ENCODE measurements around the gene KDM2A.
A peak's percentile ranks its signal among the peaks of the same experiment; 100 is the strongest.

The KDM2A gene

DNA sequence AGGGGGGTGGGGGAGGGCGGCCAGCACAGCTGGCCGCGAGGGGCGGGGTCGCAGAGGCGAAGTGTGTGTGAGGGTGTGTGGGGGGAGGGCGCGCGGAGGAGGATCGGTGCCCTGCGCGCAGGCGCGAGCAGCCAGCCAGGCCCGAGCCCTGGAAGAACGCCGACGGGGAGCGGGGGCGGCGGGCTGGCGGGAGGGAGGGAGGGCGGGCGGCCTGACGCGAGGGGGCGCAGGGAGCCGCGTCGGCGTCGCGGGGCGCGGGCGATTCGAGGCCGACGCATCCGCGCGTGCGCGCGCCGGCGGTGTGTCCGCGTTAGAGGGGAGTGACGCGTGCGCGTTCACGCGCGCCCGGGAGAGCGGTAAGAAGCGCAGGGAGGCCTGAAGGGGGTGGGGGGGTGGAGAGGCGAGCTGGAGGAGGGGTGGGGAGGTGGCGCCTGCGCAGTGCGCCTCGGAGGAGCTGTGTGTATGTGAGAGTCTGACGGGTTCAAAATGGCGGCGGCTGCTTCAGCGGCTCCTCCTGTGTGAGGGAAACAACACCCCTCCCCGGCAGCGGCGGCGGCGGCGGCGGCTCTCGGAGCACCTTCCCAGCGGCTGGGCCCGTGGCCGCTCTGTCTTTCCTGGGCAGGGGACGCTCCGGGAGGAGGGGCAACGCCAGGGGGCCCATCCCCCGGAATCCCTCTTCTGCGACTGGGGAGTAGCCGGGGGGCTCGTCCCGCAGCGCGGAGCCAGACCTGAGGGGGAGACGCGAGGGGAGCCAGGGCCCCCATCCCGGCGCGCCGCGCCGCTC is at the start of gene KDM2A:
Gene KDM2A, plus strand, starts transcription at position 463 of the 784 bp plus-strand sequence. CDS start 2,054 bp downstream, outside the sequence.
- peak; percentile 97 for DNase-seq (ENCODE audit: low read depth in 2 of 2)

DNA sequence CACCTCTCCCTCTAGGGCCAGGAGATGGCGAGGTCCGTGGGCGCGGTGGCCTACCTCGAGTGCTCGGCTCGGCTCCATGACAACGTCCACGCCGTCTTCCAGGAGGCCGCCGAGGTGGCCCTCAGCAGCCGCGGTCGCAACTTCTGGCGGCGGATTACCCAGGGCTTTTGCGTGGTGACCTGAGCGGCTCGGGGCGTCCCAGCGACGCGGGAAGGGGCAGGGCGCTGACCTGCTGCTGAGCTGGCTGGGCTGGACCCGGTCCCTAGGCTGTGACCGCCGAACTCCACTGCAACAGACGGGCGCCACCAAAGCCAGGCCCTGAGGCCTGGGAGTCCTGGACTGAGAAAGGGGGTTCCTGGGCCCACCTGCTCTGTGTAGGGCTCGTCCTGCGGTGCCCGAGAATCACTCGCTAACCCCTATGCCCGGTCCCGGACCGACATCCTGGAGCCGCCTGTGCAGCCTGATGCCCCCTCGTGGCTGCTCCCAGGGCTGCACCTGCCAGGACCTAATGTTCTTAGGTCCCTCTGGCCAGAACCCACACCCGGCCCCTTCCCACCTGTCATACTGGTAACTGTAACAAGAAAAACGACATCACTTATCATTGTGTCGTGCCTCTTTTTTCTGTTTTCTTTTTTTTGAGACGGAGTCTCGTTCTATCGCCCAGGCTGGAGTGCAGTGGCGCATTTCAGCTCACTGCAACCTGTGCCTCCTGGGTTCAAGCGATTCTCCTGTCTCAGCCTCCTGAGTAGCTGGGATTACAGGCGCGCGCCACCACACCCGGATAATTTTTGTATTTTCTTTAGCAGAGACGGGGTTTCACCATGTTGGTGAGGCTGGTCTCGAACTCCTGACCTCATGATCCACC is 47.4 kb upstream of the KDM2A start:
- DNase-seq (ENCODE audit: low read depth in 2 of 2): no peak

DNA sequence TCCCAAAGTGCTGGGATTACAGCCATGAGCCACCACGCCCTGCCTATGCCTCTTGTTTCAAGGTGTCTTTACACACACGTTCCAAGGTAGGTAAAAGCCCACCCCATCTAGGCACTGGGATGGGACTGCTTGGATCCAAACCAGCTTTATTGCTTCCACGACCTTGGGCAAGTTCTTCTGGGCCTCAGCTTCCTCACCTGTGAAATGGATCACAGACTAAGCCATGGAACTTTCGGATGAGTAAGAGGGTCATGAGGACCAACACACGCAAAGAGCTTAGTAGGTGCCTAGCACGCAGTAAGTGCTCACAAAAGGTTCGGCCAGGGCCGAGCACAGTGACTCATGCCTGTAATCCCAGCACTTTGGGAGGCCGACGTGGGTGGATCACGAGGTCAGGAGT is 46.8 kb upstream of the KDM2A start:
- DNase-seq (ENCODE audit: low read depth in 2 of 2): no peak

DNA sequence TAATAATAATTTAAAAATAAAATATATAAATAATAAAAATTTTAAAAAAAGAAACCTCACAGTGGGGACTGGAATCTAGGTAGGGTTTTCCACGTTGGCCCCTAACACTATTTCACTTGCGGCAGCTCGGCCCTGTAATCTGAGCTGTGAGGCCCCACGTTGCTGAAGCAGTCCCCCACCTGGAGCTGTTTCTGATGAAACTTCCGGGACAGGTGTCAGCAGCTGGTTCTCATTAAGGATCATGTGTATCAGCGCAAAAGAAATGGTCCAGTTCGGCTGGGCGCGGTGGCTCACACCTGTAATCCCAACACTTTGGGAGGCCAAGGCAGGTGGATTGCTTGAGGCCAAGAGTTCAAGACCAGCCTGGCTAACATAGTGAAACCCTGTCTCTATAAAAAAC is 45.2 kb upstream of the KDM2A start:
- DNase-seq (ENCODE audit: low read depth in 2 of 2): no peak

DNA sequence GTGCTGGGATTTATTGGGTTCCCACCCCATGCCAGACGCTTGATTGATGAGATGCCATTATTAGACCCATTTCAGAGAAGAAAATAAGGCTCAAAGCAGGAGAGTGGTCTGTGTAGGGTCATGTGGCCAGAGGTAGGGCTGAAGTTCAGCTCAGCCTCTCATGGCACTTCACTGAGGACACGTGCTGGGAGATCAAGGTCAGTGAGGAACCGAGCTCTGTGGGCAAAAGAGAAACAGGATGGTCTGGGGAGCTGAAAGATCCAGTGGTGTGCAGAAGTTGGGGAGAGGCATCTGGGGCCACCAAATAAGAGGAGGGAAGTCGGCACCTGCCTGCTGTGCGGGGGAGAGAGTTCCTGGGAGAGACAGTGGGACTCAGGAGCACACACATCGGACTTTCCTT is 42.9 kb upstream of the KDM2A start:
- no peak for DNase-seq (ENCODE audit: low read depth in 2 of 2)

DNA sequence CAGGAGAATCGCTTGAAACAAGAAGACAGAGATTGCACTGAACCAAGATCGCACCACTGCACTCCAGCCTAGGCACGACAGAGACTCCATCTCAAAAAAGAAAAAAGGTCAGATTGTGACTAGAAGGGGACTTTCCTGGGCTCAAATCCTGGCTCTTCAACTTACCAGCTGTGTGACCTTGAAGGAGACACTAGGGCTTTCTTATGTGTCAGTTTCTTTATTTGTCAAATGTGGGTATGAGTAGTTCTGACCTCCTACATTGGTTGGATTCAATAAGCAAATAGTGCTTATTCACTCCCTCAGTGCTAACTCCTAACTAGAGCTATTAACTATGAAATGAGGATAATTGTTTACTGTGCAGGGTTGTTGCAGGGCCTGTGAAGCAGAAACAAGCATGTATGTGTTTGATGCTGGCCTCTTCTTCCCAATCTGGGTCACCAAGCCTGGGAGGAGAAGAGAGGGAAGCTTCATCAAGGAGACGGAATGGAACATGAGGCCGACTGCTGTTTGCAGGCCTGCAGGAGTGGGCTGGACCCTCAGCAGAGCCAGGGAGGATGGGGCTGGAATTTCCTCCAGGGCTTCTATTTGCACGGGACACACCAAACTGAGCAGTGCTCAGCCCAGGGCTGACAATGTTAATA is 39.9 kb upstream of the KDM2A start:
- DNase-seq (ENCODE audit: low read depth in 2 of 2): no peak

DNA sequence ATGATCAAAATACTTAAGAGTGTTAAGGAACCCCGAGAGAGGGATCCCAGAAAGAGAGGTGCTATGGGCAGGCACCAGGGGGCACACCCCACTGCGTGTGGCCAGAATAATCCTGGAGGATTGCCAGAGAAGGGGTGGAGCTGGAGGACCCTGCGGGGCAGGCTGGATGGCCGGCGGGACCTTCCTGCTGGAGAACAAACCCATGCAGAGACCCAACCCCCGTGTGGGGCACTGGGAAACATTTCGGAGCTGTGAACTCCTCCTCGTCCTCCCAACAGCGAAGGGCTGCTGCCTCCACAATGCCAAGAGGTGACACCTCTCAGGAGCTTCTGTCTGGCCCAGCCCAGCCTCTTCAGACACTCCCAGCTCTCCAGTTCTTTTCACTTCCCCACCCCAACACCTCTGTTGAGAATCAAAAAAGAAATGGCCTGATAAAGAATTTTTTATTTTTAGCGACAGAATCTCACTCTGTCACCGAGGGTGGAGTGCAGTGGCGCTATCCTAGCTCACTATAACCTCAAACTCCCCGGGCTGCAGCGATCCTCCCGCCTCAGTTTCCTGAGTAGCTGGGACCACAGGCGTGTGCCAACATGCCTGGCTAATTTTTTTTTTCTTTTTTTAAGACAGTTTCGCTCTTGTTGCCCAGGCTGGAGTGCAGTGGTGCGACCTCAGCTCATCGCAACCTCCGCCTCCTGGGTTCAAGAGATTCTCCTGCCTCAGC is 36.8 kb upstream of the KDM2A start:
- DNase-seq (ENCODE audit: low read depth in 2 of 2): no peak

DNA sequence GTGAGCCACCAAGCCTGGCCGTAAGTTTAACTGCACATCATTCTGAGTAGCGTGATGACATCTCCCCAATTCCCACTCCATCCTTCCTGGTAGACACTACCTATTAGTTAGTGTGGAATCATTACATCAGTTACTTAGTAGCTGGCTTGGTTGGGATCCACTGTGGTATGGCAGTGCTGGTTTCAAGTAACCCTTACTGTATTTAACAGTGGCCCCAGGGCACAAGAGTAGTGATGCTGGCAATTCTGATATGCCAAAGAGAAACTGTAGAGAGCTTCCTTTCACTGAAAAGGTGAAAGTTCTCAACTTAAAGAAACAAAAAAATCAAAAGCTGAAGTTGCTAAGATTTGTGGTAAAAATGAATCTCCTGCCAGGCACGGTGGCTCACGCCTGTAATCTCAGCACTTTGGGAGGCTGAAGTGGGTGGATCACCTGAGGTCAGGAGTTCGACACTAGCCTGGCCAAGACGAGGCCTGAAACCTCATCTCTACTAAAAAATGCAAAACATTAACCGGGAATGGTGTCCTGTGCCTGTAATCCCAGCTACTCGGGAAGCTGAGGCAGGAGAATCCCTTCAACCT is 35.2 kb upstream of the KDM2A start:
- no peak for DNase-seq (ENCODE audit: low read depth in 2 of 2)

DNA sequence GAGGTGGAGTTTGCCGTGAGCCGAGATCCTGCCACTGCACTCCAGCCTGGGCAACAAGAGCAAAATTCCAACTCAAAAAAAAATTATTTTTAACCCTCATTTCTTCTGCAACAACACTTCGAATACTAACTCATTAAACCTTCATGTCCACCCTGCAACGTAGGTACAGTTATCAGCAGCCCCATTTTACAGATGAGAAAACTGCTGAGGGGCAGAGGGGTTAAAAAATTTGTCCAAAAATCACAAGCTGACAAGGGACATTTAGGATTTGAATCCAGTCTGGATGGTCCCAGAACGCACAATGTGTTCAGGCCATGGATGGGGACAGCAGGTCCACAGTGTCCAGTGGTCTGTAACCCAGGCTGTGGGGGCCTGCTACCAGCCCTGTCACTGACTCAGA is 33.4 kb upstream of the KDM2A start:
- no peak for DNase-seq (ENCODE audit: low read depth in 2 of 2)

DNA sequence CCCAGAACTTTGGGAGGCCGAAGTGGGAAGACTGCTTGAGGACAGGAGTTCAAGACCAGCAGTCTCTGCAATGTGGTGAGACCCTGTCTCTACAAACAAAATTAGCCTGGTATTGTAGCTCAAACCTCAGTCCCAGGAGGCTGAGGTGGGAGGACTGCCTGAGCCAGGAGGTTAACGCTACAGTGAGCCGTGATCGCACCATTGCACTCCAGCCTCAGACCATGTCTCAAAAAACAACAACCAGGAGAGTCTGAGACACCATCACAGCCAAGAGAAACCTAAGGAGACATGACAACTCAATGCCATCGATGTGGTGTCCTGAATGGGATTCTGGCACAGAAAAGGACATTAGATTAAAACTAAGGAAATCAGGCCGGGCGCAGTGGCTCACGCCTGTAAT is 28.3 kb upstream of the KDM2A start:
- DNase-seq (ENCODE audit: low read depth in 2 of 2): no peak

DNA sequence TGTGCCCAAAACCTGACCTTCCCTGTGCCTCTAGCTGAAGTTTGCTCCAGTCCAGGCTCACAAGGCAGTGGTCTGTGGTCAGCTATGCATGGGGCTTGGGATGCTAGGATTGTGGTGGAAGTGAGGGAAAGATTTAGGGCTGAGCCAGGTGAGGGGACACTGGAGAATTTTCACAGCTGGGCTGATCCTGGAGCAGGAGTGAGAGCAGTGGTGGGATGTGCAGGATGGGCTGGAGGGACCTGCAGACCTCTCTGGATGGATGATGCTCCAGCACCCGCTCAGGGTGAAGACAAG is 23.9 kb upstream of the KDM2A start:
- DNase-seq (ENCODE audit: low read depth in 2 of 2): no peak

DNA sequence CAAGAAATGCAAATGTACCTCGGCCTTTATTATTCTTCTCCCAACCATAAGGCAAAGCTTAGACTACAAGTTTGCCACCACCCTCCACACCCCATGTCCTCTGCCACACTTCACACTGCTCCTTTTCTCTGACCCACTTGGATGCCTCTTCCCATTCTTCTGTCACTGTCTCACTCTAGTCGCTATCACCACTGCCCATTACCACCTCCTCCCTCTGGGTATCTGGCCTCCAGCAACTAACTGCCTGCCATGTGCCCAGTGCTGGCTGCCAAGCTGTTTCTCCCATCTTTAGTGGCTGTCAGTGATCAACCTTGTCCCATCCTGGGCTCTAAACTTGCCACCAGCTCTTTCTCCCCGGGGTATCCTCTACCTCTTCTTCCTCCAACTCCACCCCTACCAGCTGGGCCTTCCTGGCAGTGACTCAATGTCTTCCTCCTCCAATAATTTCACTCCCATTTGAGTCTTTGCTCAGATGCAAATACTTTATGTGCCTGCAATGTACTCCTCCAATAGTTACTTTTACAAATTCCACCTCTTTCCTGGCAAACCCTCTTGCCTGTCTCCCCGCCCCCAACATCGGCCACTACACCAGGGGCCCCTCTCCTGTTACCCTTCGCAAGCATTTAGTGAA is 20.1 kb upstream of the KDM2A start:
- no peak for DNase-seq (ENCODE audit: low read depth in 2 of 2)

DNA sequence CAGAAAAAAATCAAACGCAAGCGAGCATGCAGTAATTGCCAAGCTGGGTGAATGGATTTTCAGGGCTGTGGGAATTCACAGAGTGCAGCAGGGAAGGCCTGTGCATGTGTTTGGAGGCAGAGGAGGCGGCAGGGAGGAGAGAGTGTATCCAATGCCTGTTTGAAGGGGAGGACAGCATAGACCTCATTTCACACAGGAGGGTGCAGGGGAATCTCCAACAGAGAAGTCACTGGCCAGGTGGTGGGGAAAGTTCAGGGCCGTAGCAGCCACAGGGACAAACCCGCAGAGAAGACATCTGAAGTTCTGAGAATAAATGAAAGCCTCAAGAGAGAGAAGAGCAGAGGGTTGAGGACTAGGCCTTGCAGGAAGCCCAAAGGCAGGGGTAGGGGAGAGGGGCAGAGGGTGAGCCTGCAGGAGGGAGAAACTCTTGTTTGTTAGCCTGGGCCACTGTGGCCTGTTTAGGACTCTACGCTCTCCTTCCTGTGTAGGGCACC is 19.2 kb upstream of the KDM2A start:
- no peak for DNase-seq (ENCODE audit: low read depth in 2 of 2)

DNA sequence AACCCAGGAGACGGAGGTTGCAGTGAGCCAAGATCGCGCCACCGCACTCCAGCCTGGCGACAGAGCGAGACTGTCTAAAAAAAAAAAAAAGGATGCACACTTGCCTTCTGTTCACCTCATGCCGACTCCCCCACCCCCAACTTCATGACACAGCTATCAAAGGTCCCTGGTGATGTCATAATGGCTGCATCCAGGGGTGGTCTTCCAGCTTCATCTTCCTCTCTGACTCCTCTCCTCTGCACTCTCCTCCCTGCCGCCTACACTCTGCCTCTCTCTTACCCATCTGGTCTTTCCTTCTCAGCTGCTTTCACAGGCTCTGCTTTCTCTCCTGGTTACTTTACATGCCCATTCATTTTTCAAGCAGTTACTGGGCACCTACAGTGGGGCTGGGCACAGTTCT is 16.4 kb upstream of the KDM2A start:
- no peak for DNase-seq (ENCODE audit: low read depth in 2 of 2)

DNA sequence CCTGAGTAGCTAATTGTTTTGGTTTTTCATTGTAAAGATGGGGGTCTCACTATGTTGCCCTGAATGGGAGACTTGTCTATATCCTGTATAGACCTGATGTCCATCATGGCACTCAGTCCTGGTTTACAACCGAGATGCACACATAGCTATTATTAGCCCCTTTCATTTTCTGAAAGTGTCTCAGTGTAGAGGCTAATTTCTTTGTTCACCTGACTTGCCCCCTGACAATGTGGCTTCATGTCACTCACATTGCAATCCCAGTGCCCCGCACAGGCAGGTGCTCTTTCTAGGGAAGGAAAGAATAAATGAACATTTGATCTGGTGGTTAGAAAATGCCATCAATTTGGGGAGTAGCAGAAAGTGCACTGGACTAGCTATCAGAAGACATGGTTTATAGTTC is 13.1 kb upstream of the KDM2A start:
- DNase-seq (ENCODE audit: low read depth in 2 of 2): no peak

DNA sequence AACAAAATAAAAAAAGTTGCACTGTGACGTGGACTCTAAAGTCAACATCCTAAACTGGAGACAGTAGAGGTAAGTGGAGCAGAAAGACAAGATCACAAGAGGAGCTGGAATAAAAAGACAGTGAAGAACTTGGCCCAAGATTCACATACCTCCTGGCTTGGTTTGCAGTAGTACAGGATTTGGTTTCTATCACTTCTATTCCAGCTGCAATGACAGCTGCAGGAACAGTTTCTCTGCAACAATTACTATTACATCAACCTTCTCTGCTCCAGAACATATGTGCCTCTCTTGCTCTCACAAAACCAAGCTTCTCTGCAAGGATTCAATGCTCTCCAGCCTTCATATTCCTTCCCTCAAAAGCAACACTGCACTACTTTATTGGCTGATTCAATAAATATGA is 7.8 kb upstream of the KDM2A start:
- DNase-seq (ENCODE audit: low read depth in 2 of 2): no peak

DNA sequence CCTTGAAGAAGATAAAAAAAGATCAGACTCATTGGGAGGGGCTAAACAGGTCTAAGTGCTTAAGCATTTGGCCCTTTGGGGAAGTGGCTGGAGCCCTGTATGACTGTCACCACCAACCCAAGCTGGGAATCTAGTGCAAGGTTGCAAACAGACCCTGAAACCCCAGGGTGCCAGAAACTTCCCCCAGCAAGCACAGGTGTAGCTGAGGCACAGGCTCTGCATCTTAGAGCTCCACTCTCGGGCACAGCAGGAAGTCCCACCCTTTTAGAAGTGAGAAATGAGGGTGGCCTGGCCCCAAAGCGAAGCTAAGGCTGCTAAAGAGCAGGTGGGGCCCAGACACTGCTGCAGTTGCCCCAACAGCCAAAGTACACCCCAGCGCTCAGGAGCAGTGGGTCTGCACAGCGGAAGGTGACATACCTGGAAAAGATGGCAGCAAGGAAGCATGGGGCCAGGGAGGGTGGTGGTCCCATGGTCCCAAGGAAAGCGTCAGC is 5.8 kb upstream of the KDM2A start:
- no peak for DNase-seq (ENCODE audit: low read depth in 2 of 2)

DNA sequence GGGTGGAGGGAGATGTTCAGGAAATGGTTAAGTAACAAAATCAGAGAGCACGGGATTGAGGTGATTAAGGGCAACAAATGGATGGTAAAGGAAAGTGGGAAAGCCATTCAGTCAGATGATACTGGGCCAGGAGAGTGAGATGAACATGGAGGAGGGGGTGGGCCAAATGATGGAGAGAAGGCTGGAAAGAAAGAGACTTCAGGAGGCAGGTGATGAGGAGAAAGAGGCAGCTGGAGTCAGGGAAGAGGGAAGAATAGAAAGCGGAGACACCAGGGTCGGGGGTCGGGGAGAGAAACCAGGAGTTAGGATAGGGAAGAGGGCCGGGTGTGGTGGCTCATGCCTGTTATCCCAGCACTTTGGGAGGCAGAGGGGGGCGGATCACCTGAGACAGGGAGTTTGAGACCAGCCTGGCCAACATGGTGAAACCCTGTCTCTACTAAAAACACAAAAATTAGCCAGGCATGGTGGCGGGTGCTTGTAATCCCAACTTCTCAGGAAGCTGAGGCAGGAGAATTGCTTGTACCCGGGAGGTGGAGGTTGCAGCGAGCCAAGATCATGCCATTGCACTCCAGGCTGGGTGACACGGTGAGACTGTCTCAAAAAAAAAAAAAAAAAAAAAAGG is 4.7 kb upstream of the KDM2A start:
- no peak for DNase-seq (ENCODE audit: low read depth in 2 of 2)

DNA sequence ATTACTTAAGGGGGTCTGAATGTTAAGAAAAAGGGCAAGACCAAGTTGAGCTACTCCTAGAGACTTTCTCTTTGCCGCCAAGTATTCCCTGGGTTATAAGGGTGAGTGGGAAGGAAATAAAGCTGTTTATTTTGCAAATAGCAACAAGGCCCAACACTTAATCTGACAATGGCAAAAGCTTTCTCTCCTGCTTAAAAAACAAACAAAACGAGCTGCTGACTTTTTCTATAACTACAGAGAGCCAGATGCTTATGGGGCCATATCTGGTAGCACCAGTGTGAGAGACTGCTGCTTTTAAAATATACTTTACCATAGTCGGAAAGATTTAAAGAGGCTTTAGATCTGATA is 2.3 kb upstream of the KDM2A start:
- no peak for DNase-seq (ENCODE audit: low read depth in 2 of 2)

DNA sequence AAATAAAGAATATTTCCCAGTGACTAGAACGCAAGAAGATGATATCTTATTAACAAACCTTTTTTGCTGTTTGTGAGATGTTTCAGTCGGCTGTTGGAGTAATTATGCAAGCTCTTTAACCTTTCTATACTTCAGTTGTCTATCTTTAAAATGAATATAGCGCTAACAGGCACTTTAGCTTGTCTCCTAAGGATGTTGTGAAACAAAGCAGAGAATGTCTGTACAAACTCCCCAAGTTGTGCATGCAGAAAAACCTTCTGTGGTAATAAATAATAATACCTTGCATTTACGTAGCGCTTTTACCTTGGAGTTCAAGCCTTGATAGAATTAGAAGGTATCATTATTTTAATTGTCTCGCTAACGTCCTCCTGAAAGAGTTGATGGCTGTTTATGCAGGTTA is 1.9 kb upstream of the KDM2A start:
- no peak for DNase-seq (ENCODE audit: low read depth in 2 of 2)
